ENCODE data around the gene DGKH. TPM values are rescaled to one million over a fixed set of nuclear protein-coding genes. Genes with fewer than 3 reads are reported as not detected.

DGKH gene
- total RNA-seq, 3 donors from 2014 or later = 11.5 to 19.0 (median 19.0) TPM

DNA sequence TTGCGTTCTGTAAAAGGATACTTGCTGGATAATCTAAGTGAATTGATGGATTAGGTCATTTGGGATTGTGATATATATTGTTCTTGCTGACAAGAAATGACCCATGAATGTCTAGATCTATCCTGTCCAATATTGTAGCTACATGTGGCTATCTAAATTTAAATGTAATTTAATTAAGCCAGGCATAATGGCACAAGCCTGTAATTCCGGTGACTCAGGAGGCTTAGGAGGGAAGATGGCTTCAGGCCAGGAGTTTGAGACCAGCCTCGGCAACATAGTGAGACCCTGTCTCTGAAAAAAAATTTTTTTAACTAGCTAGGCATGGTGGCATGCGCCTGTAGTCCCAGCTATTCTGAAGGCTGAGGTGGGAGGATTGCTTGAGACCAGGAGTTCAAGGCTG, 184.2 kb downstream of the DGKH start:
- H3K4me1 ChIP-seq = no peaks in the 10 kb centered on the region
- DNase-seq (ENCODE audit: low spot score in 2 of 2) = no peak
- intact Hi-C loops (cut with DNase I; ENCODE audit: low total_unique reads) = no loop called here

DNA sequence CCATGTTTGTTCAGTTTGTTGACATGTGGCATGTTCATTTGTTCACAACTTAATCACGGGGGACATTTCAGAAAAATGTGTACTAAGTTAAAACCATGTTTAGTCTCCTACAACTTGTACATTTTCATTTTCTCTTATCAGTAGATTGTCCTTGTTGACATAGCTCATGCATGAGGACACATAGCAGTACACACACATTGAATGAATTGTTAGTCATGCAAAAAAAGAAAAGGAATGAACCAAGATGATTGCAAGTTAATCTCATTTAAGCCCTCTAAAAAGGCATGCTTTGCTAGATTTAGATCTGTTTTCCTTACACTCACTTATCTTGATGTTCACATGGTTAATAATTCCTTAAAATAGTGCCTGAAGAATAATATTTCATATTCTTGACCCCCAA, 185.3 kb downstream of the DGKH start:
- DNase-seq (ENCODE audit: low spot score in 2 of 2) = no peak
- no peaks in the 10 kb centered on the region for H3K36me3 ChIP-seq

More for the DNA sequence above, 184.2 kb downstream of the DGKH start:
- Histone ChIP-seq H3K9me3 (no peaks in the 10 kb centered on the region), H3K27me3 (no peaks in the 10 kb centered on the region), H3K27ac (no peak overlapping the region), H3K4me3 (no peak overlapping the region), H3K36me3 (no peaks in the 10 kb centered on the region)
- TF ChIP-seq, protein P1, sequence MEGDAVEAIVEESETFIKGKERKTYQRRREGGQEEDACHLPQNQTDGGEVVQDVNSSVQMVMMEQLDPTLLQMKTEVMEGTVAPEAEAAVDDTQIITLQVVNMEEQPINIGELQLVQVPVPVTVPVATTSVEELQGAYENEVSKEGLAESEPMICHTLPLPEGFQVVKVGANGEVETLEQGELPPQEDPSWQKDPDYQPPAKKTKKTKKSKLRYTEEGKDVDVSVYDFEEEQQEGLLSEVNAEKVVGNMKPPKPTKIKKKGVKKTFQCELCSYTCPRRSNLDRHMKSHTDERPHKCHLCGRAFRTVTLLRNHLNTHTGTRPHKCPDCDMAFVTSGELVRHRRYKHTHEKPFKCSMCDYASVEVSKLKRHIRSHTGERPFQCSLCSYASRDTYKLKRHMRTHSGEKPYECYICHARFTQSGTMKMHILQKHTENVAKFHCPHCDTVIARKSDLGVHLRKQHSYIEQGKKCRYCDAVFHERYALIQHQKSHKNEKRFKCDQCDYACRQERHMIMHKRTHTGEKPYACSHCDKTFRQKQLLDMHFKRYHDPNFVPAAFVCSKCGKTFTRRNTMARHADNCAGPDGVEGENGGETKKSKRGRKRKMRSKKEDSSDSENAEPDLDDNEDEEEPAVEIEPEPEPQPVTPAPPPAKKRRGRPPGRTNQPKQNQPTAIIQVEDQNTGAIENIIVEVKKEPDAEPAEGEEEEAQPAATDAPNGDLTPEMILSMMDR (IDR thresholded peaks at IDR 0.05) = no peak
- TF ChIP-seq POLR2AphosphoS5 (IDR thresholded peaks at IDR 0.05) (no peak), POLR2A (IDR thresholded peaks at IDR 0.05) (no peak)

DNA sequence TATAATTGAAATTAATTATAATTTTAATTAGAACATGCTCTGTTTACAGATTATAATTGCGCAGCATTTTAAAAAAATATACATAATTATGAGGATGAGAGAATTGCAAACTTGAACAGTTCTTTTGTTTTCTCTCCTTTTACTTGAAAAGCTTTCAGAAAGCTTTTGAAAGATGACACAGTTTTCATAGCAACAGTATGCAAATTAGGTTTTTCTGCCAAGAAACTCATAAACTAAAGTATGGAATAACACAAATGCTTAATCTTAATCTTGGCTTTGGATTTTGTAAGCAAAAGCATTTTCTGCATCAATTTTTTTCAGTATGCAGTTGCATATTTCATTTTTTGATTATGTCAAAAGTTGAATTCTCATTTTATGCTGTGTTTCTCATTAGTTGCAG, 190.7 kb downstream of the DGKH start:
- H3K36me3 ChIP-seq = no peaks in the 10 kb centered on the region
- no peaks in the 10 kb centered on the region for H3K4me1 ChIP-seq
- intact Hi-C loops (cut with DNase I; ENCODE audit: low total_unique reads) = no loop called here
- no peak overlapping the region for H3K27ac ChIP-seq
- DNase-seq (ENCODE audit: low spot score in 2 of 2) = no peak
- H3K4me3 ChIP-seq = no peak overlapping the region
- H3K27me3 ChIP-seq = no peaks in the 10 kb centered on the region
- TF ChIP-seq POLR2A (IDR thresholded peaks at IDR 0.05) (no peak), POLR2AphosphoS5 (IDR thresholded peaks at IDR 0.05) (no peak)
- TF ChIP-seq, protein P1 (IDR thresholded peaks at IDR 0.05) = no peak
- no peaks in the 10 kb centered on the region for H3K9me3 ChIP-seq

More for the DNA sequence above, 185.3 kb downstream of the DGKH start:
- Histone ChIP-seq H3K27ac (no peak overlapping the region), H3K4me1 (no peaks in the 10 kb centered on the region), H3K27me3 (no peaks in the 10 kb centered on the region), H3K4me3 (no peak overlapping the region), H3K9me3 (no peaks in the 10 kb centered on the region)
- TF ChIP-seq POLR2A (IDR thresholded peaks at IDR 0.05) = no peak
- no peak for TF ChIP-seq POLR2AphosphoS5 (IDR thresholded peaks at IDR 0.05)
- TF ChIP-seq, protein P1 (IDR thresholded peaks at IDR 0.05) = no peak
- intact Hi-C loops (cut with DNase I; ENCODE audit: low total_unique reads) = no loop called here

DNA sequence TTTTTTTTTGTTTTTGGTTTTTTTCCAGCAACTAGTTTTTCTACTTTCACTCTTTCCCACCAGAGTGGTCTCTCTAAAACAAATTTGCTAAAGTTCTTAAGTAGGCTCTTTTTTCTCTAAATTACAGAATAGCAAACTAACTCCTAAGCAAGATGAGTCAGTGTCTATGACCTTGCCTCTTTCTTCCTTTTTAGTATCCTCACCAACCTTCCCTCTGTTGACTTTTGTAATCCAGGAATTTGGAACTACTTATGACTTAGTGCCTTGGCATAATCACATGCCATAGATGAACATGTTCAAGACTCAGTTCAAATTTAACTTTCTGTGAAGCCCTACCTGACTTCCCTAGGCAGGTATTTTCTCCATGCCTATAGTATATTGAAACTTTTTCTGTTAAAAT, 191.2 kb downstream of the DGKH start:
- Histone ChIP-seq H3K27me3 (no peaks in the 10 kb centered on the region), H3K4me3 (no peak overlapping the region), H3K4me1 (no peaks in the 10 kb centered on the region), H3K27ac (no peak overlapping the region), H3K36me3 (no peaks in the 10 kb centered on the region), H3K9me3 (no peaks in the 10 kb centered on the region)
- no peak for DNase-seq (ENCODE audit: low spot score in 2 of 2)
- TF ChIP-seq POLR2AphosphoS5 (IDR thresholded peaks at IDR 0.05) = no peak
- no peak for TF ChIP-seq POLR2A (IDR thresholded peaks at IDR 0.05)
- TF ChIP-seq, protein P1 (IDR thresholded peaks at IDR 0.05) = no peak
- intact Hi-C loops (cut with DNase I; ENCODE audit: low total_unique reads) = no loop called here

DNA sequence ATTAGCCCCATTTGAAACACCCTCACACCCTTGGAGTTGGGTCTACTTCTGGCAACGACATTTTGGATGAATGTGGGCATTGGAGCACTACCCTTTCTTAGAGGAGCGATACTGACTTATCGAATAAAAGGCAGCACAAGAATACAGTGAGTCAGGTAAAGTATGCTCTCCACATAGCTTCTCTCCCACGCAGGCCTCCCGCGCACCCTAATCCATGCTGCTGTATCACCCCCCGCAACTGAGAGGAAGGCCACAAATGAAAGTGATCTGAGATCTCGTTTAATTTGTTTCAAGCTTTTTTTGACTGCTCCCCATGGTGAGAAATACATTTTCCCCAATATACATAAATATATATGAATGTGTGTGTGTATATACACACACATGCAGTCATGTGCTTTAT, 198.1 kb downstream of the DGKH start:
- H3K27me3 ChIP-seq = no peaks in the 10 kb centered on the region
- H3K9me3 ChIP-seq = no peaks in the 10 kb centered on the region
- H3K4me1 ChIP-seq = no peaks in the 10 kb centered on the region
- no peak overlapping the region for H3K4me3 ChIP-seq
- no peak for TF ChIP-seq POLR2A (IDR thresholded peaks at IDR 0.05)
- TF ChIP-seq, protein P1 (IDR thresholded peaks at IDR 0.05) = no peak
- TF ChIP-seq POLR2AphosphoS5 (IDR thresholded peaks at IDR 0.05) = no peak
- intact Hi-C loops (cut with DNase I; ENCODE audit: low total_unique reads) = no loop called here
- DNase-seq (ENCODE audit: low spot score in 2 of 2) = no peak
- H3K36me3 ChIP-seq = no peaks in the 10 kb centered on the region
- no peak overlapping the region for H3K27ac ChIP-seq

Data from breast epithelium (tissue), 4 donors.